HG03066 (cell line): ENCODE results near the gene ARL13A.
"Not testable (repeated sequence)": the region's sequence is repeated elsewhere in the genome, so short reads cannot be mapped to it uniquely, and the experiment has no call there.

ENCODE experiments used
- ATAC-seq: cut with Tn5 transposase; IDR thresholded peaks from one replicate; pipeline ENCODE4 v1.9.1; 2021; ENCODE audit warnings: low read depth; ENCODE audit not compliant: unreplicated experiment

Gene ARL13A

GRCh38 chrX:100969408-100969807, at the start of gene ARL13A:
Gene ARL13A (plus strand): TSS chrX:100969708. CDS start chrX:100973690, 3,982 bp downstream.
- no peak for ATAC-seq

DNA sequence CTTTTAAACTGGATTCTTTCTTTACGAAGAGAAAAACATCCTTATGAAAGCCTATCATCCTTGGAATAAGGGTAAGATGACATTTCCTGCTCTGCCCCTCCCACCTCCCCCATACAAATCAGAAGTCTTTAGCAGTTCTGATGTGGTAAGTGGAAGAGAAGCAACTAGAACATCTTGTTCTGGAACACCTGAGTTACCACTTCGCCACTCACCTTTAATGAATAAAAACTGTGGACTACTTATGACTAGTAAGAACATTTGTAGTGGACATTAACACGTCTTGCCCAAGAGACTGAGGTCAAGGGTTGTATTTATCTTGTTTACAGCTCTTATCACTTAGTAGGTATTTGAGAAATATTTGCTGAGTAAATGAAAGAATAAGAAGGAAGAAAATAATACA, 45.1 kb upstream of the ARL13A start:
- no peak for ATAC-seq

DNA sequence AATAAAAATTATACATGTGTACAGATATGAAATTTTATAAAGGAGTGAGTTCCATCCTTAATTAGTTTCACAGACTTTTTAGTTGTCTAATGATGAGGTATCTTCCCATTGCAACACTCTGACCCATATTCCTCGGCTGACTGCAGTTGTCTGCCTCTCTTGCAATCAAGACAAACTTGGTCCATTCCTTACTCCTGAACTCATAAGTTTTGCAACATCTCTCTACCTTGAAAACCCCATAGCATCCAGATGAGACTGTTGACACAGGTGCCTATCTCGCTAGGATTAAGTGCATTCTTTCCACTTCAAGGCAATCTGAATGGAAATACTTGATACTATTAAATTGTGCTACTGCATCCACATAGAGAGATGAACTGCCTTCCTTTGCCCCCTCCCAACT, 43.1 kb upstream of the ARL13A start:
- ATAC-seq = no peak

- ATAC-seq = peak; percentile 69
Observed at GRCh38 chrX:100928660-100929613, 40.6 kb upstream of the ARL13A start, which contains the start of gene XKRX. Gene XKRX (minus strand): TSS chrX:100928917. CDS start chrX:100928304, 613 bp downstream.

DNA sequence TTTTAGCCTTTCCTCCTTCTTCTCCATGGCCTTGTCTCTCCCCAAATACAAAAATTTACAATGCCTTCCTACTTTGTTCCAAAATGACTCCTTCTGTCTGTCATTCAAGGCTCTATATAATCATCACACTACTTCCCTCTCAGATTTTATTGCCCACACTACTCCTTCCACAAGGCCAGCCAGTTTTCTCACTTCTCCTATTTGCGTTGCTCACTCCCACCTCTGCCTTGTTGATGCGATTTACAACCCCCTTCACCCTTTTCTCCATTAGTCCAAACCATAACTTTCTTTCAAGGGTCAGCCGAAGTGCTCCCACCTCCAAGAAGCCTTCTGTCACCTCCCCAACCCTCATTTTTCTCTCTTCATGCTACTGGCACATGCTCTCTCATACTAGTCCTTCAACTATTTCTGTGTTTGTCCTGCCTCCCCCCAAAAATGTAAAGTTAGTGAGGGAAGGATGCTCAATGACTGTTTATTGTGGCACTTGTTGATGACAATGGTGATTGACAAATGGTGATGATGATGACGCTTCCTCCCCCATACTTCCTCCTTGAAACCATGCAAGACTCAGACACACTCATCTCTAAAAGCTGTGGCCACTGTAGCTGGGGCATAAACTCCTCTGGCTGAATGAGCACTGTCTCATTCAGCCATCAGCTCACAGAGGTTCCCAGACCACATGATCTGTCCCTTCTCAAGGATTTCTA, 38.1 kb upstream of the ARL13A start:
- ATAC-seq = peak; percentile 46

DNA sequence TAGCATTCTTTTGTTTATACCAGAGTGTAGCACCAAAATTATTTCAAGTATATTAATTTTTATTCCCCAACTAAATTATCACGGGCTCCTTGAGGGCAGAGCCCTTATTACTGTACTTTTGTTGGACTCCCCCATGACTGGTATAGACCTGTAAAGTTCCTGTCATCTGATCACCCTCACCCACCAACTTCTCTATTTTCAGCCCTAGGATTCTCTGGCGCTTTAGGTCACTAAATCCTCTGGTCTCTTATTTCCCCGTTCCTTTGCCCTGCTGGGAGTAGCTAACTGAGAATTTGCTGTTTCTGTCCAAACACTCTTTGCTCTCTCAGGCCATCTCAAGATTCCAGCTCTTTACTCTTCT, 37.6 kb upstream of the ARL13A start:
- no peak for ATAC-seq

DNA sequence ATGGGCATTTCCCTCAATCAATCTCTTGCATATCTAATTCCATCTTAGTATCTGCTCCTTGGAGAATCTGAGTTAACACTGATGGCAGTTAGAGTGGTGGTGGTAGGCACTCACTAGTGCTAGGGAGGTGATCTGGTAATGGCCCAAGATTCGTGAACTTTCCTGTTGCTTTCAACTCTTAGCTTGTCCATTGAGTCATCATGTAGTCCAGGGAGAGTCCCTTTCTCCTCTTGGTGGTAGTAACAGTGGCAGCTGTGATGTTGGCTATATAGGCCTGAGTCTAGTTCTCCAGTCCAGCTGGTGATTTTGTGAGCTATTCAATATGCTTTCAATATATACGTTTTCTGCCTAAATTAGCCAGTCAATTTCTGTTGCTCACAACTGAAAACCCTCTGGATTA, 33.7 kb upstream of the ARL13A start:
- ATAC-seq = no peak

DNA sequence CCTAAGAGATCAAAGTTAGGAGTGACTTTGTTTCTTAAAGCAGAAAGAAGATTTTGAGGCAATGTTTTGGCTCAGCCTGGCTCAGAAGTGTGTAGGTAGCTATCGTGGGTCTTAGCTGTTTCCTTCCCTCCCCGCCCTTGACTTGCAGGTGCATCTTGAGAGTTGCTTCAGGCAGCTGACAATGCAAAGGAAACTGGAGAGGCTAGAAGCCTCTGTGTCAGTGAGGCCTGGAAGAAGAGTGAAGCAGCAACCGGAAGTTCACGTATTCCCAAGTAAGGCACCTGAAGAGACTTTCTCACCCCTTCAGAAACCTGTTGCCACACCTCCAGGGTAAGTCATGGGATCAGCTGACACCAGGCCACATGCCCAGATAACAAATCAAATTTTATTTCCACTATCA, 30.2 kb upstream of the ARL13A start:
- ATAC-seq = no peak

GRCh38 chrX:100944601-100945000, 24.9 kb upstream of the ARL13A start:
- no peak for ATAC-seq

- no peak for ATAC-seq
Observed at GRCh38 chrX:100946299-100946927, 23.1 kb upstream of the ARL13A start.

GRCh38 chrX:100948557-100948956, 21.0 kb upstream of the ARL13A start:
- no peak for ATAC-seq

DNA sequence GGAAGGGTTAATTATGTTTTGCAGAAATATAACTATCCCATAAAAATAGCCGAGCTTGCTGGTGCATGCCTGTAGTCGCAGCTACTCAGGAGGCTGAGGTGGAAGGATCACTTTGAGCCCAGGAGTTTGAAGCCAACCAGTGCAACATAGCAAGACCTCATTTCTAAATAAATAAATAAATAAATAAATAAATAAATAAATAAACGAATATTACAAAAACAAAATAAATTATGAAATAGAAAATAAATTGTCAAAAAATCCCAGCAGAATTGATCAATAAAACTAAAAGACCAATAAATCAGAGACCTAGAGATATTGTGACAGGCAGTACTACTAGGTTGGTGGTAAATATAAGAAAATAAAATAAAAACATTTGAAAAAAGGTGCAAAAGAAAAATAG, 6.7 kb upstream of the ARL13A start:
- ATAC-seq = no peak

GRCh38 chrX:100964362-100964761, 5.1 kb upstream of the ARL13A start:
- no peak for ATAC-seq

DNA sequence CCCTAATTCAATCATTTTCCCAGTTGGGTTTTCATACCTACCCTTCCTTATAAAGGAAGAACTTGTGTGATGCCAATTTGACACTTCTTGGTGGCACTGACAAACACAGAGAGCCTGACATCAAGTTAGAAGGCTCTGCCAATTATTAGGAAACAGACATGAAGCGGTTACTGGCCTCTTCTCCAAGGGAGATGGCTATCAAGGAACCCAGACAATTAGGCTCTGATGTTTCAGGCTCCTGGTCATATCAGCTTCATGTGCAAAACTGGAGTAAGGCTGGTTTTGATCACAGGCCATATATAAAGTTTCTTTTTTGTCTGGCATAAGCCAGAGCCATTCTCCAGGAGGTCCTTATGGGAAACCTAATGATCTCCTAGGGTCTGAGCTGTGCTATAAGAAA, 428 bp downstream of the ARL13A start:
- ATAC-seq = no peak

GRCh38 chrX:100973411-100973810, 3.9 kb downstream of the ARL13A start:
- no peak for ATAC-seq

- ATAC-seq = no peak
Observed at GRCh38 chrX:100975212-100975611, 5.7 kb downstream of the ARL13A start.

DNA sequence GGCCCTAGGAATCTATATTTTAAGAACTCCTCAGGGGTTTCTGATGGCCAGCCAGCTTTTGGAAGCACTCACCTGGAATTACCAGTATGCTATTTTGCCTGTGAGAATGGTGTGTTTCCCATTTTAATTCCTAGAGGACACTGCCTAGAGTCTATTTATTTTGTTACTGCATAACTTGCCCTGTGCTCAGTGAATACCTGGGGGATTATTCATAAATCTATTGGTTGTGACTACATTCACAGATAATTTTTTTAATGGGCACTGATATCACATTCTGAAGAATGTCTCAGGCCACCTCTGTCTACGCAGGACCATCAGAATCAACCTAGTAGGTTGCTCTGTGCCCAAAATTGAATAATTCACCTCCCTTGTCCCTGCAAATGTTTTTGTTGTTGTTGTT, 6.7 kb downstream of the ARL13A start:
- no peak for ATAC-seq

GRCh38 chrX:100979881-100980607, 10.5 kb downstream of the ARL13A start:
- ATAC-seq = no peak

GRCh38 chrX:100980608-100981497, 11.3 kb downstream of the ARL13A start:
- ATAC-seq = no peak

DNA sequence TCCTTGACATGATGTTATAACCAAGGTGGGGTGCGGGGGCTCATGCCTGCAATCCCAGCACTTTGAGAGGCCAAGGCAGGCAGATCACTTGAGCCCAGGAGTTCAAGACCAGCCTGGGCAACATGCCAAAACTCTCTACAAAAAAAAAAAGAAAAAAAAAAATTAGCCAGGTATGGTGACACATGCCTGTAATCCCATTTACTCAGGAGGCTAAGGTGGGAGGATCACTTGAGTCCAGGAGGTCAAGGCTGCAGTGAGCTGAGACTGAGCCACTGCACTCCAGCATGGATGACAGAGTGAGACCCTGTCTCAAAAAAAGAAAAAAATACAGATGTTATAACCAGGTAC, 12.0 kb downstream of the ARL13A start:
- ATAC-seq = not testable (repeated sequence)
